ENCODE measurements around the gene UGT1A10.
"Not testable (repeated sequence)": the region's sequence is repeated elsewhere in the genome, so short reads cannot be mapped to it uniquely, and the experiment has no call there.

GRCh38 chr2:233621863-233622262 is 14.4 kb upstream of the UGT1A10 start:
- not testable (repeated sequence) for TF ChIP-seq CTCF (IDR thresholded peaks at IDR 0.05; ENCODE audit: low read depth, low read length, poor library complexity, severe bottlenecking); EZH2phosphoT487 (IDR thresholded peaks at IDR 0.05; ENCODE audit: borderline replicate concordance, low read length)

Data from DOHH2 (cell line).